ENCODE results near the gene HELQ. TPM values are rescaled to one million over a fixed set of nuclear protein-coding genes. Genes with fewer than 3 reads are reported as not detected.
A peak's percentile ranks its signal among the peaks of the same experiment; 100 is the strongest.

HELQ gene
- total and polyA plus RNA-seq, 10 of the 15 experiments (the other 5 are each of a cell fraction or from before 2014, with no cell fraction given), result 4.5 to 13.3 (median 10.6) TPM

DNA sequence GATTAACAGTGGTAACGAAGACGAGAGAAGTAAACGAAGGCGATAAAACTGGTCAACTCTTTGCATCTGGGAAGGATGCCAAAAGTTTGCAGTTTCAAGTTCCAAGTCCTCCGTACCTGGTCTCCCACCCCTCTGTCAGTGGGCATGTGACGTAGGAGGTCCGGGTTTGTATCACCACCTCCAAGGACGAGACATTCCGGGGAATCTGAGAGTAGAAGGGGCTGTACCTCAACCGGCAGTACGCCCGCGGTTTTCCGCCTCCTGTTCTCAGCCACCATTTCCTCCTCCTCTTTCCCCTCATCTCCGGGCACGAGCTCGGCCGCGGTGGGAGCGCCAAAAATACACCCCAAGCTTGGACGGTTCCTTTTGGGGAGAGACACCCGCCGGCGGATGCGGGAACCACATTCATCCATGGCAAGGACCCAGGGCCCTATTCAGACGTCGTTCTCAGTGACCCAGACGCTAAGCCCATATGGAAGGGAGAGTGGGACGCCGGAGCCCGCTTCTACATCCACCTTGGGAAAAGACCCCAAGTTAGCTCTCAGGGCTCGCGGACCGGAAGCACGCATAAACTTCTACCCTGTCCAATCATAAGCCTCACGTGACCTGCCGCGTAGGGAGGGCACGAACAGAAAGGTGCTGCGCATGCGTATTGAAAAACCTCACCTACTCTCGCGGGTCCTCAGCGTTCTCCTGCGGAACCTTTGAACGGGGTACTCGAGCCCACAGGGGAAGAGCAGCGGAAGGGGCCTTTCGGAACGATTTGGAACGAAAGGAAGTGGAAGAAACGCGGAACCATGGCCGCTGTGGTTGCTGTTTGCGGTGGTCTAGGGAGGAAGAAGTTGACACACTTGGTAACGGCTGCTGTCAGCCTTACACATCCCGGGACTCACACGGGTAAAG is at the start of gene HELQ, which contains the start of gene MRPS18C (continued):
- TF ChIP-seq CREB1 (IDR thresholded peaks at IDR 0.05; ENCODE audit: low read depth), result peak; percentile 79
- no peak for TF ChIP-seq NFXL1 (IDR thresholded peaks at IDR 0.05; ENCODE audit: borderline replicate concordance)
- peak; percentile 76 for TF ChIP-seq SPI1 (IDR thresholded peaks at IDR 0.05; ENCODE audit: borderline replicate concordance, insufficient read depth, low read depth, low read length)
- TF ChIP-seq, protein P1, sequence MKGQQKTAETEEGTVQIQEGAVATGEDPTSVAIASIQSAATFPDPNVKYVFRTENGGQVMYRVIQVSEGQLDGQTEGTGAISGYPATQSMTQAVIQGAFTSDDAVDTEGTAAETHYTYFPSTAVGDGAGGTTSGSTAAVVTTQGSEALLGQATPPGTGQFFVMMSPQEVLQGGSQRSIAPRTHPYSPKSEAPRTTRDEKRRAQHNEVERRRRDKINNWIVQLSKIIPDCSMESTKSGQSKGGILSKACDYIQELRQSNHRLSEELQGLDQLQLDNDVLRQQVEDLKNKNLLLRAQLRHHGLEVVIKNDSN (IDR thresholded peaks at IDR 0.05; ENCODE audit: borderline replicate concordance, extremely low read length, insufficient read depth, low read depth, low read length), result peak; percentile 98
- peak; percentile 93 for TF ChIP-seq POLR2AphosphoS2 (IDR thresholded peaks at IDR 0.05; ENCODE audit: low read depth, low read length)
- peak; percentile 81 for TF ChIP-seq LARP7 (IDR thresholded peaks at IDR 0.05)
- no peak; the same call in 1 of the 2 replicates for TF ChIP-seq JUNB (IDR thresholded peaks at IDR 0.05)
- TF ChIP-seq, protein P2, sequence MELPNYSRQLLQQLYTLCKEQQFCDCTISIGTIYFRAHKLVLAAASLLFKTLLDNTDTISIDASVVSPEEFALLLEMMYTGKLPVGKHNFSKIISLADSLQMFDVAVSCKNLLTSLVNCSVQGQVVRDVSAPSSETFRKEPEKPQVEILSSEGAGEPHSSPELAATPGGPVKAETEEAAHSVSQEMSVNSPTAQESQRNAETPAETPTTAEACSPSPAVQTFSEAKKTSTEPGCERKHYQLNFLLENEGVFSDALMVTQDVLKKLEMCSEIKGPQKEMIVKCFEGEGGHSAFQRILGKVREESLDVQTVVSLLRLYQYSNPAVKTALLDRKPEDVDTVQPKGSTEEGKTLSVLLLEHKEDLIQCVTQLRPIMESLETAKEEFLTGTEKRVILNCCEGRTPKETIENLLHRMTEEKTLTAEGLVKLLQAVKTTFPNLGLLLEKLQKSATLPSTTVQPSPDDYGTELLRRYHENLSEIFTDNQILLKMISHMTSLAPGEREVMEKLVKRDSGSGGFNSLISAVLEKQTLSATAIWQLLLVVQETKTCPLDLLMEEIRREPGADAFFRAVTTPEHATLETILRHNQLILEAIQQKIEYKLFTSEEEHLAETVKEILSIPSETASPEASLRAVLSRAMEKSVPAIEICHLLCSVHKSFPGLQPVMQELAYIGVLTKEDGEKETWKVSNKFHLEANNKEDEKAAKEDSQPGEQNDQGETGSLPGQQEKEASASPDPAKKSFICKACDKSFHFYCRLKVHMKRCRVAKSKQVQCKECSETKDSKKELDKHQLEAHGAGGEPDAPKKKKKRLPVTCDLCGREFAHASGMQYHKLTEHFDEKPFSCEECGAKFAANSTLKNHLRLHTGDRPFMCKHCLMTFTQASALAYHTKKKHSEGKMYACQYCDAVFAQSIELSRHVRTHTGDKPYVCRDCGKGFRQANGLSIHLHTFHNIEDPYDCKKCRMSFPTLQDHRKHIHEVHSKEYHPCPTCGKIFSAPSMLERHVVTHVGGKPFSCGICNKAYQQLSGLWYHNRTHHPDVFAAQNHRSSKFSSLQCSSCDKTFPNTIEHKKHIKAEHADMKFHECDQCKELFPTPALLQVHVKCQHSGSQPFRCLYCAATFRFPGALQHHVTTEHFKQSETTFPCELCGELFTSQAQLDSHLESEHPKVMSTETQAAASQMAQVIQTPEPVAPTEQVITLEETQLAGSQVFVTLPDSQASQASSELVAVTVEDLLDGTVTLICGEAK (IDR thresholded peaks at IDR 0.05; ENCODE audit: borderline replicate concordance), result peak; percentile 99
- TF ChIP-seq, protein P3, sequence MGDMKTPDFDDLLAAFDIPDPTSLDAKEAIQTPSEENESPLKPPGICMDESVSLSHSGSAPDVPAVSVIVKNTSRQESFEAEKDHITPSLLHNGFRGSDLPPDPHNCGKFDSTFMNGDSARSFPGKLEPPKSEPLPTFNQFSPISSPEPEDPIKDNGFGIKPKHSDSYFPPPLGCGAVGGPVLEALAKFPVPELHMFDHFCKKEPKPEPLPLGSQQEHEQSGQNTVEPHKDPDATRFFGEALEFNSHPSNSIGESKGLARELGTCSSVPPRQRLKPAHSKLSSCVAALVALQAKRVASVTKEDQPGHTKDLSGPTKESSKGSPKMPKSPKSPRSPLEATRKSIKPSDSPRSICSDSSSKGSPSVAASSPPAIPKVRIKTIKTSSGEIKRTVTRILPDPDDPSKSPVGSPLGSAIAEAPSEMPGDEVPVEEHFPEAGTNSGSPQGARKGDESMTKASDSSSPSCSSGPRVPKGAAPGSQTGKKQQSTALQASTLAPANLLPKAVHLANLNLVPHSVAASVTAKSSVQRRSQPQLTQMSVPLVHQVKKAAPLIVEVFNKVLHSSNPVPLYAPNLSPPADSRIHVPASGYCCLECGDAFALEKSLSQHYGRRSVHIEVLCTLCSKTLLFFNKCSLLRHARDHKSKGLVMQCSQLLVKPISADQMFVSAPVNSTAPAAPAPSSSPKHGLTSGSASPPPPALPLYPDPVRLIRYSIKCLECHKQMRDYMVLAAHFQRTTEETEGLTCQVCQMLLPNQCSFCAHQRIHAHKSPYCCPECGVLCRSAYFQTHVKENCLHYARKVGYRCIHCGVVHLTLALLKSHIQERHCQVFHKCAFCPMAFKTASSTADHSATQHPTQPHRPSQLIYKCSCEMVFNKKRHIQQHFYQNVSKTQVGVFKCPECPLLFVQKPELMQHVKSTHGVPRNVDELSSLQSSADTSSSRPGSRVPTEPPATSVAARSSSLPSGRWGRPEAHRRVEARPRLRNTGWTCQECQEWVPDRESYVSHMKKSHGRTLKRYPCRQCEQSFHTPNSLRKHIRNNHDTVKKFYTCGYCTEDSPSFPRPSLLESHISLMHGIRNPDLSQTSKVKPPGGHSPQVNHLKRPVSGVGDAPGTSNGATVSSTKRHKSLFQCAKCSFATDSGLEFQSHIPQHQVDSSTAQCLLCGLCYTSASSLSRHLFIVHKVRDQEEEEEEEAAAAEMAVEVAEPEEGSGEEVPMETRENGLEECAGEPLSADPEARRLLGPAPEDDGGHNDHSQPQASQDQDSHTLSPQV (IDR thresholded peaks at IDR 0.05), result no peak
- TF ChIP-seq PML (IDR thresholded peaks at IDR 0.05; ENCODE audit: low read length), result peak; percentile 99
- peak; percentile 62; the same call in 1 of the 2 replicates for TF ChIP-seq NFYB (IDR thresholded peaks at IDR 0.05; ENCODE audit: insufficient read depth, low read depth, low read length)
- TF ChIP-seq, protein P4, sequence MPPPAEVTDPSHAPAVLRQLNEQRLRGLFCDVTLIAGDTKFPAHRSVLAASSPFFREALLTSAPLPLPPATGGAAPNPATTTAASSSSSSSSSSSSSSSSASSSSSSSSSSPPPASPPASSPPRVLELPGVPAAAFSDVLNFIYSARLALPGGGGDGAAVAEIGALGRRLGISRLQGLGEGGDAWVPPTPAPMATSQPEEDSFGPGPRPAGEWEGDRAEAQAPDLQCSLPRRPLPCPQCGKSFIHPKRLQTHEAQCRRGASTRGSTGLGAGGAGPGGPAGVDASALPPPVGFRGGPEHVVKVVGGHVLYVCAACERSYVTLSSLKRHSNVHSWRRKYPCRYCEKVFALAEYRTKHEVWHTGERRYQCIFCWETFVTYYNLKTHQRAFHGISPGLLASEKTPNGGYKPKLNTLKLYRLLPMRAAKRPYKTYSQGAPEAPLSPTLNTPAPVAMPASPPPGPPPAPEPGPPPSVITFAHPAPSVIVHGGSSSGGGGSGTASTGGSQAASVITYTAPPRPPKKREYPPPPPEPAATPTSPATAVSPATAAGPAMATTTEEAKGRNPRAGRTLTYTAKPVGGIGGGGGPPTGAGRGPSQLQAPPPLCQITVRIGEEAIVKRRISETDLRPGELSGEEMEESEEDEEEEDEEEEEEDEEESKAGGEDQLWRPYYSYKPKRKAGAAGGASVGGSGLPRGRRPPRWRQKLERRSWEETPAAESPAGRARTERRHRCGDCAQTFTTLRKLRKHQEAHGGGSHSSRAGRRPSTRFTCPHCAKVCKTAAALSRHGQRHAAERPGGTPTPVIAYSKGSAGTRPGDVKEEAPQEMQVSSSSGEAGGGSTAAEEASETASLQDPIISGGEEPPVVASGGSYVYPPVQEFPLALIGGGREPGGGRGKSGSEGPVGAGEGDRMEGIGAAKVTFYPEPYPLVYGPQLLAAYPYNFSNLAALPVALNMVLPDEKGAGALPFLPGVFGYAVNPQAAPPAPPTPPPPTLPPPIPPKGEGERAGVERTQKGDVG (CRISPR knock-in tag; IDR thresholded peaks at IDR 0.05), result 0 out of 2 replicates have a peak, but pooled peaks have one; percentile 77
- no peak for TF ChIP-seq FOS (IDR thresholded peaks at IDR 0.05; ENCODE audit: borderline replicate concordance, extremely low read depth, insufficient read length)
- TF ChIP-seq, protein P5, sequence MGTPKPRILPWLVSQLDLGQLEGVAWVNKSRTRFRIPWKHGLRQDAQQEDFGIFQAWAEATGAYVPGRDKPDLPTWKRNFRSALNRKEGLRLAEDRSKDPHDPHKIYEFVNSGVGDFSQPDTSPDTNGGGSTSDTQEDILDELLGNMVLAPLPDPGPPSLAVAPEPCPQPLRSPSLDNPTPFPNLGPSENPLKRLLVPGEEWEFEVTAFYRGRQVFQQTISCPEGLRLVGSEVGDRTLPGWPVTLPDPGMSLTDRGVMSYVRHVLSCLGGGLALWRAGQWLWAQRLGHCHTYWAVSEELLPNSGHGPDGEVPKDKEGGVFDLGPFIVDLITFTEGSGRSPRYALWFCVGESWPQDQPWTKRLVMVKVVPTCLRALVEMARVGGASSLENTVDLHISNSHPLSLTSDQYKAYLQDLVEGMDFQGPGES (IDR thresholded peaks at IDR 0.05), result no peak
